ENCODE measurements around the gene MYT1. TPM values are rescaled to one million over a fixed set of nuclear protein-coding genes. Genes with fewer than 3 reads are reported as not detected.

MYT1 gene
- total RNA-seq, 1 donor from 2014 or later: not detected

GRCh38 chr20:64139199-64140060 lies 24.8 kb upstream of the MYT1 start:
- no peak overlapping the region for H3K4me3 ChIP-seq (ENCODE audit: low read depth, low read length)
- no peak for DNase-seq (ENCODE audit: low read depth)
- FAIRE-seq: no peak
- H3K36me3 ChIP-seq (ENCODE audit: control insufficient read depth, insufficient read depth, low read length): no peaks in the 10 kb centered on the region
- TF ChIP-seq CTCF (IDR thresholded peaks at IDR 0.05; ENCODE audit: insufficient read depth, low read length, severe bottlenecking): no peak
- no peaks in the 10 kb centered on the region for H3K27me3 ChIP-seq (ENCODE audit: control insufficient read depth, insufficient read depth, low read length)

- no peak for TF ChIP-seq CTCF (IDR thresholded peaks at IDR 0.05; ENCODE audit: insufficient read depth, low read length, severe bottlenecking)
- no peaks in the 10 kb centered on the region for H3K36me3 ChIP-seq (ENCODE audit: control insufficient read depth, insufficient read depth, low read length)
- FAIRE-seq (no peak), DNase-seq (ENCODE audit: low read depth) (no peak)
- no peaks in the 10 kb centered on the region for H3K27me3 ChIP-seq (ENCODE audit: control insufficient read depth, insufficient read depth, low read length)
- no peak overlapping the region for H3K4me3 ChIP-seq (ENCODE audit: low read depth, low read length)
These were observed 24.0 kb upstream of the MYT1 start for GRCh38 chr20:64140061-64140931.

DNA sequence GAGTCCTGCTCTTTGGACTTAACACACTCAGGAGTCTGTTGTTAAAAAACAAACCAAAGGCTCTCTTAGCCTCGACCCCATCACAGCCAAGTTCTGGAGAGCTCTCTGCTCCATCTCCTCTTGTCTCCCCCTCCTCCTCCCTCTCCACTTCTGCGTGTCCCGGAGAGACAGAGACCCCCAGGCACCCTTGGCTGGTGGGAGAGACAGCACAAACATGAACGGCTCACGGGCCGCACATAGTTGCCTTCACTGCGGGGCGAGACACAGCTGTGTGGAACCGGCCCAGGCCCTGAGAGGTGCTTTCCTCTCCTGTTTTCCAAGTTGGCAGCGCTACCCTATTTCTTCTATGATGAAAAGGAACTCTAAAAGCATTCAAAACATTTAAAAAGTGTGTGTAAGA lies 23.3 kb upstream of the MYT1 start:
- no peak for FAIRE-seq
- Histone ChIP-seq H3K4me3 (ENCODE audit: low read depth, low read length) (no peak overlapping the region), H3K36me3 (ENCODE audit: control insufficient read depth, insufficient read depth, low read length) (no peaks in the 10 kb centered on the region), H3K27me3 (ENCODE audit: control insufficient read depth, insufficient read depth, low read length) (no peaks in the 10 kb centered on the region)
- DNase-seq (ENCODE audit: low read depth): no peak
- no peak for TF ChIP-seq CTCF (IDR thresholded peaks at IDR 0.05; ENCODE audit: insufficient read depth, low read length, severe bottlenecking)

DNA sequence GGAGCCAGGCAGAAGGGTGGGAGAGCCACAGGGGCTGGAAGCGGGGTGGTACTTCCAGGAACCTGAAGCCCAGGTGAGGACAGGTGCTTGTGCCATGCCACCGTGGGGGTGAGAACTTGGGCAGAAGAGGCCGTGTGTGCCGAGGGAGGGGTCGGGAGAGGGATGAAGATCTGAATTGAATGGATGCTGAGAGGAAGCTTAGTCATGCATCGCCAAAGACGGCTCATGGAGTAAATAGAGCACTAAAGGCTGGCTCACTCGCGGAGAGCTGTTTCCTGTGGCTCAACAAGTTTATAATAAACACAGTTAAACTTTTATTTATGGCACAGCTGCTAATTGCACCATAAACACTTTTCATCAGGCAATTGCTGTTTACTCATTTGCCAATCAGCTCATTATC lies 21.7 kb upstream of the MYT1 start:
- TF ChIP-seq CTCF (IDR thresholded peaks at IDR 0.05; ENCODE audit: insufficient read depth, low read length, severe bottlenecking): no peak
- H3K4me3 ChIP-seq (ENCODE audit: low read depth, low read length): no peak overlapping the region
- FAIRE-seq: no peak
- no peak for DNase-seq (ENCODE audit: low read depth)
- no peaks in the 10 kb centered on the region for H3K36me3 ChIP-seq (ENCODE audit: control insufficient read depth, insufficient read depth, low read length)
- no peaks in the 10 kb centered on the region for H3K27me3 ChIP-seq (ENCODE audit: control insufficient read depth, insufficient read depth, low read length)

DNA sequence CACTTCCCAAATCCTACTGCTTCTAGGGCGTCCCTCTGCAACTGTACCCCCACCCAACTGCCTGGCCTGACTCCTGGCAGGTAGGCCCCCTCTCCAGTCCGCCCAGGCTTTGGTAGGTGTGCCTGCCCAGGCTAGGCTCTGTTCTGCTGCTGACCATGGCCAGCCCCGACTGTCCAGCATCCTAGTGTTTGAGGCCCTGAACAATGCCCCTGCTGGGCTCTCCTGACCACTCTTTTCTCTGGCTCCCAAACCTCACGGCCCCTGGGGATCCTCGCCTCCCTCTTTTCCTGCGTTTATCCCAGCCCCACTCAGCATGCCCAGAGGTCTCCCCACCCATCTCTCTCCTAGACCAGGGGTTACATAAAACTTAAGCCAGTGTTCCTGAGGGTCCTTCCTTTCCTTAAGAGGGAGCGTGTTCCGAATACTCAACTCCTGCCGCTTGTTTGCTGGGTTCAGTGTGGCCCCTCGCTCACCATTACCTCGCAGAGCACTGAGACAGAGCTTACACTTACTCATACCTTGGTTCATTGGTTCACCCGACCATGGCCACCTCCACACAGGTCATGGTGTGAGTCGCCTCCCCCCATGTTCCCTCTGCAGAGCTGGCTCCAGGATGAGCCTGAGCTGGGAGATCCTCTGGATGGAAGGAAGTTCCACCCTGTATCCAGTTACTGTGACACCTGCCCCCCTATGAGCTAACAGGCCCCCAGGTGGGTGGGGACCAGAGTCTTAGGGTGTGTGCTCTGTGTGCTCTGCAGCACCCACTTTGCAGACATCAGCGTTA lies 21.0 kb upstream of the MYT1 start:
- Histone ChIP-seq H3K36me3 (ENCODE audit: control insufficient read depth, insufficient read depth, low read length) (no peaks in the 10 kb centered on the region), H3K27me3 (ENCODE audit: control insufficient read depth, insufficient read depth, low read length) (no peaks in the 10 kb centered on the region), H3K4me3 (ENCODE audit: low read depth, low read length) (no peak overlapping the region)
- no peak for TF ChIP-seq CTCF (IDR thresholded peaks at IDR 0.05; ENCODE audit: insufficient read depth, low read length, severe bottlenecking)
- FAIRE-seq: no peak
- no peak for DNase-seq (ENCODE audit: low read depth)
